ENCODE data around the gene RFLNA. TPM values are rescaled to one million over a fixed set of nuclear protein-coding genes. Genes with fewer than 3 reads are reported as not detected.

Gene RFLNA
- total and polyA plus RNA-seq, 2 experiments from 2014 or later, result 3.9 to 20.4 TPM

DNA sequence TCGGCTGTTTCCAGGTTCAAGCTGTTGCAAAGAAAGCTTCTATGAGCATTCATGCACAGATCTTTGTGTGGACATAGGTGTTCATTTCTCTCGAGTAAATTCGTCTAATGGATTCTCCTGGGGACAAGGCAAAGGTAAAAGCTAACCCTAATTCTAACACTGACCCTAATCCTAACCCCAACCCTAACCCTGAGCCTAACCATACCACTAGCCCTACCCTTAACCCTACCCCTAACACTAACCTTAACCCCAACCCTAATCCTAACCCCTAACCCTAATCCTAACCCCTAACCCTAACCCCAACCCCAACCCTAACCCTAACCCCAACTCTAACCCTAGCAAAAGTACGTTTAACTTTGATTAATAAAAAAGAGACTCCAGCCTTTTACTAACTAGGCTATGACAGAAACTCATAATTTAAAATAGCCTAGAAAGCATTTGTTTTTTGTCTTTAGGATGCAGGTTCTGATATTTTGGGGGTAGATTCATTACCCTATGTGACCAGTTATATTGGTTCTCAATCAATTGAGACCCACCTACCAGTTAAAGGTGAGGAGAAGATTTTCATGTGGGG, 27.6 kb upstream of the RFLNA start:
- H3K27ac Mint-ChIP-seq, result no peak overlapping the region
- H3K9me3 Mint-ChIP-seq, result peaks cover 9% of the 10 kb centered on the region
- H3K27me3 Mint-ChIP-seq (ENCODE audit: insufficient read depth, low read depth, poor library complexity), result peaks cover 3% of the 10 kb centered on the region
- no peaks in the 10 kb centered on the region for H3K36me3 ChIP-seq (ENCODE audit: insufficient read depth)
- no peak overlapping the region for H3K4me3 ChIP-seq
- H3K27me3 ChIP-seq (ENCODE audit: insufficient read depth), result no peaks in the 10 kb centered on the region
- no peak overlapping the region for H3K4me3 Mint-ChIP-seq
- no peak overlapping the region for H3K4me2 ChIP-seq
- no peaks in the 10 kb centered on the region for H3F3A ChIP-seq (replicated peaks; ENCODE audit: low read depth)
- H4K20me1 ChIP-seq (replicated peaks; ENCODE audit: insufficient read depth), result no peaks in the 10 kb centered on the region
- TF ChIP-seq, protein P1, sequence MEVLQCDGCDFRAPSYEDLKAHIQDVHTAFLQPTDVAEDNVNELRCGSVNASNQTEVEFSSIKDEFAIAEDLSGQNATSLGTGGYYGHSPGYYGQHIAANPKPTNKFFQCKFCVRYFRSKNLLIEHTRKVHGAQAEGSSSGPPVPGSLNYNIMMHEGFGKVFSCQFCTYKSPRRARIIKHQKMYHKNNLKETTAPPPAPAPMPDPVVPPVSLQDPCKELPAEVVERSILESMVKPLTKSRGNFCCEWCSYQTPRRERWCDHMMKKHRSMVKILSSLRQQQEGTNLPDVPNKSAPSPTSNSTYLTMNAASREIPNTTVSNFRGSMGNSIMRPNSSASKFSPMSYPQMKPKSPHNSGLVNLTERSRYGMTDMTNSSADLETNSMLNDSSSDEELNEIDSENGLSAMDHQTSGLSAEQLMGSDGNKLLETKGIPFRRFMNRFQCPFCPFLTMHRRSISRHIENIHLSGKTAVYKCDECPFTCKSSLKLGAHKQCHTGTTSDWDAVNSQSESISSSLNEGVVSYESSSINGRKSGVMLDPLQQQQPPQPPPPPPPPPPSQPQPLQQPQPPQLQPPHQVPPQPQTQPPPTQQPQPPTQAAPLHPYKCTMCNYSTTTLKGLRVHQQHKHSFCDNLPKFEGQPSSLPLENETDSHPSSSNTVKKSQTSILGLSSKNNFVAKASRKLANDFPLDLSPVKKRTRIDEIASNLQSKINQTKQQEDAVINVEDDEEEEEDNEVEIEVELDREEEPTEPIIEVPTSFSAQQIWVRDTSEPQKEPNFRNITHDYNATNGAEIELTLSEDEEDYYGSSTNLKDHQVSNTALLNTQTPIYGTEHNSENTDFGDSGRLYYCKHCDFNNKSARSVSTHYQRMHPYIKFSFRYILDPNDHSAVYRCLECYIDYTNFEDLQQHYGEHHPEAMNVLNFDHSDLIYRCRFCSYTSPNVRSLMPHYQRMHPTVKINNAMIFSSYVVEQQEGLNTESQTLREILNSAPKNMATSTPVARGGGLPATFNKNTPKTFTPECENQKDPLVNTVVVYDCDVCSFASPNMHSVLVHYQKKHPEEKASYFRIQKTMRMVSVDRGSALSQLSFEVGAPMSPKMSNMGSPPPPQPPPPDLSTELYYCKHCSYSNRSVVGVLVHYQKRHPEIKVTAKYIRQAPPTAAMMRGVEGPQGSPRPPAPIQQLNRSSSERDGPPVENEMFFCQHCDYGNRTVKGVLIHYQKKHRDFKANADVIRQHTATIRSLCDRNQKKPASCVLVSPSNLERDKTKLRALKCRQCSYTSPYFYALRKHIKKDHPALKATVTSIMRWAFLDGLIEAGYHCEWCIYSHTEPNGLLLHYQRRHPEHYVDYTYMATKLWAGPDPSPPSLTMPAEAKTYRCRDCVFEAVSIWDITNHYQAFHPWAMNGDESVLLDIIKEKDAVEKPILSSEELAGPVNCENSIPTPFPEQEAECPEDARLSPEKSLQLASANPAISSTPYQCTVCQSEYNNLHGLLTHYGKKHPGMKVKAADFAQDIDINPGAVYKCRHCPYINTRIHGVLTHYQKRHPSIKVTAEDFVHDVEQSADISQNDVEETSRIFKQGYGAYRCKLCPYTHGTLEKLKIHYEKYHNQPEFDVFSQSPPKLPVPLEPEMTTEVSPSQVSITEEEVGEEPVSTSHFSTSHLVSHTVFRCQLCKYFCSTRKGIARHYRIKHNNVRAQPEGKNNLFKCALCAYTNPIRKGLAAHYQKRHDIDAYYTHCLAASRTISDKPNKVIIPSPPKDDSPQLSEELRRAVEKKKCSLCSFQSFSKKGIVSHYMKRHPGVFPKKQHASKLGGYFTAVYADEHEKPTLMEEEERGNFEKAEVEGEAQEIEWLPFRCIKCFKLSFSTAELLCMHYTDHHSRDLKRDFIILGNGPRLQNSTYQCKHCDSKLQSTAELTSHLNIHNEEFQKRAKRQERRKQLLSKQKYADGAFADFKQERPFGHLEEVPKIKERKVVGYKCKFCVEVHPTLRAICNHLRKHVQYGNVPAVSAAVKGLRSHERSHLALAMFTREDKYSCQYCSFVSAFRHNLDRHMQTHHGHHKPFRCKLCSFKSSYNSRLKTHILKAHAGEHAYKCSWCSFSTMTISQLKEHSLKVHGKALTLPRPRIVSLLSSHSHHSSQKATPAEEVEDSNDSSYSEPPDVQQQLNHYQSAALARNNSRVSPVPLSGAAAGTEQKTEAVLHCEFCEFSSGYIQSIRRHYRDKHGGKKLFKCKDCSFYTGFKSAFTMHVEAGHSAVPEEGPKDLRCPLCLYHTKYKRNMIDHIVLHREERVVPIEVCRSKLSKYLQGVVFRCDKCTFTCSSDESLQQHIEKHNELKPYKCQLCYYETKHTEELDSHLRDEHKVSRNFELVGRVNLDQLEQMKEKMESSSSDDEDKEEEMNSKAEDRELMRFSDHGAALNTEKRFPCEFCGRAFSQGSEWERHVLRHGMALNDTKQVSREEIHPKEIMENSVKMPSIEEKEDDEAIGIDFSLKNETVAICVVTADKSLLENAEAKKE (CRISPR knock-in tag; IDR thresholded peaks at IDR 0.05), result no peak
- TF ChIP-seq ZNF114 (CRISPR knock-in tag; IDR thresholded peaks at IDR 0.05) (no peak), EZH2phosphoT487 (IDR thresholded peaks at IDR 0.05; ENCODE audit: unreplicated experiment) (no peak), CREB1 (CRISPR knock-in tag; IDR thresholded peaks at IDR 0.05; ENCODE audit: low read depth) (no peak), NANOG (IDR thresholded peaks at IDR 0.05; ENCODE audit: borderline replicate concordance) (no peak), POLR2AphosphoS5 (IDR thresholded peaks at IDR 0.05; ENCODE audit: low read depth) (no peak), EZH2 (IDR thresholded peaks at IDR 0.05; ENCODE audit: low read depth, unreplicated experiment) (no peak), STAT1 (IDR thresholded peaks at IDR 0.05; ENCODE audit: unreplicated experiment) (no peak), ZNF331 (CRISPR knock-in tag; IDR thresholded peaks at IDR 0.05; ENCODE audit: low read depth) (no peak), JUNB (IDR thresholded peaks at IDR 0.05; ENCODE audit: unreplicated experiment) (no peak)
- TF ChIP-seq, protein P2, sequence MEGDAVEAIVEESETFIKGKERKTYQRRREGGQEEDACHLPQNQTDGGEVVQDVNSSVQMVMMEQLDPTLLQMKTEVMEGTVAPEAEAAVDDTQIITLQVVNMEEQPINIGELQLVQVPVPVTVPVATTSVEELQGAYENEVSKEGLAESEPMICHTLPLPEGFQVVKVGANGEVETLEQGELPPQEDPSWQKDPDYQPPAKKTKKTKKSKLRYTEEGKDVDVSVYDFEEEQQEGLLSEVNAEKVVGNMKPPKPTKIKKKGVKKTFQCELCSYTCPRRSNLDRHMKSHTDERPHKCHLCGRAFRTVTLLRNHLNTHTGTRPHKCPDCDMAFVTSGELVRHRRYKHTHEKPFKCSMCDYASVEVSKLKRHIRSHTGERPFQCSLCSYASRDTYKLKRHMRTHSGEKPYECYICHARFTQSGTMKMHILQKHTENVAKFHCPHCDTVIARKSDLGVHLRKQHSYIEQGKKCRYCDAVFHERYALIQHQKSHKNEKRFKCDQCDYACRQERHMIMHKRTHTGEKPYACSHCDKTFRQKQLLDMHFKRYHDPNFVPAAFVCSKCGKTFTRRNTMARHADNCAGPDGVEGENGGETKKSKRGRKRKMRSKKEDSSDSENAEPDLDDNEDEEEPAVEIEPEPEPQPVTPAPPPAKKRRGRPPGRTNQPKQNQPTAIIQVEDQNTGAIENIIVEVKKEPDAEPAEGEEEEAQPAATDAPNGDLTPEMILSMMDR (conservative IDR thresholded peaks at IDR 0.05; ENCODE audit: low read depth in 2 of 2), result no peak
- TF ChIP-seq, protein P3, sequence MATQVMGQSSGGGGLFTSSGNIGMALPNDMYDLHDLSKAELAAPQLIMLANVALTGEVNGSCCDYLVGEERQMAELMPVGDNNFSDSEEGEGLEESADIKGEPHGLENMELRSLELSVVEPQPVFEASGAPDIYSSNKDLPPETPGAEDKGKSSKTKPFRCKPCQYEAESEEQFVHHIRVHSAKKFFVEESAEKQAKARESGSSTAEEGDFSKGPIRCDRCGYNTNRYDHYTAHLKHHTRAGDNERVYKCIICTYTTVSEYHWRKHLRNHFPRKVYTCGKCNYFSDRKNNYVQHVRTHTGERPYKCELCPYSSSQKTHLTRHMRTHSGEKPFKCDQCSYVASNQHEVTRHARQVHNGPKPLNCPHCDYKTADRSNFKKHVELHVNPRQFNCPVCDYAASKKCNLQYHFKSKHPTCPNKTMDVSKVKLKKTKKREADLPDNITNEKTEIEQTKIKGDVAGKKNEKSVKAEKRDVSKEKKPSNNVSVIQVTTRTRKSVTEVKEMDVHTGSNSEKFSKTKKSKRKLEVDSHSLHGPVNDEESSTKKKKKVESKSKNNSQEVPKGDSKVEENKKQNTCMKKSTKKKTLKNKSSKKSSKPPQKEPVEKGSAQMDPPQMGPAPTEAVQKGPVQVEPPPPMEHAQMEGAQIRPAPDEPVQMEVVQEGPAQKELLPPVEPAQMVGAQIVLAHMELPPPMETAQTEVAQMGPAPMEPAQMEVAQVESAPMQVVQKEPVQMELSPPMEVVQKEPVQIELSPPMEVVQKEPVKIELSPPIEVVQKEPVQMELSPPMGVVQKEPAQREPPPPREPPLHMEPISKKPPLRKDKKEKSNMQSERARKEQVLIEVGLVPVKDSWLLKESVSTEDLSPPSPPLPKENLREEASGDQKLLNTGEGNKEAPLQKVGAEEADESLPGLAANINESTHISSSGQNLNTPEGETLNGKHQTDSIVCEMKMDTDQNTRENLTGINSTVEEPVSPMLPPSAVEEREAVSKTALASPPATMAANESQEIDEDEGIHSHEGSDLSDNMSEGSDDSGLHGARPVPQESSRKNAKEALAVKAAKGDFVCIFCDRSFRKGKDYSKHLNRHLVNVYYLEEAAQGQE (IDR thresholded peaks at IDR 0.05; ENCODE audit: unreplicated experiment), result no peak
- TF ChIP-seq, protein P4, sequence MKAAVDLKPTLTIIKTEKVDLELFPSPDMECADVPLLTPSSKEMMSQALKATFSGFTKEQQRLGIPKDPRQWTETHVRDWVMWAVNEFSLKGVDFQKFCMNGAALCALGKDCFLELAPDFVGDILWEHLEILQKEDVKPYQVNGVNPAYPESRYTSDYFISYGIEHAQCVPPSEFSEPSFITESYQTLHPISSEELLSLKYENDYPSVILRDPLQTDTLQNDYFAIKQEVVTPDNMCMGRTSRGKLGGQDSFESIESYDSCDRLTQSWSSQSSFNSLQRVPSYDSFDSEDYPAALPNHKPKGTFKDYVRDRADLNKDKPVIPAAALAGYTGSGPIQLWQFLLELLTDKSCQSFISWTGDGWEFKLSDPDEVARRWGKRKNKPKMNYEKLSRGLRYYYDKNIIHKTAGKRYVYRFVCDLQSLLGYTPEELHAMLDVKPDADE (IDR thresholded peaks at IDR 0.05), result no peak
- 0 out of 2 replicates have a peak, but pooled peaks cover 3% of the 10 kb centered on the region for H3K9me2 ChIP-seq (ENCODE audit: insufficient read depth)
- peaks cover 8% of the 10 kb centered on the region; the same call in 2 of the 3 replicates for H3K4me1 Mint-ChIP-seq
- no peaks in the 10 kb centered on the region for H3K79me2 ChIP-seq (replicated peaks; ENCODE audit: insufficient read depth)
- no peak for DNase-seq (ENCODE audit: low spot score)
- ATAC-seq, result no peak
- H3K36me3 Mint-ChIP-seq (ENCODE audit: low read depth), result no peaks in the 10 kb centered on the region
- no peaks in the 10 kb centered on the region for H3K4me1 ChIP-seq (ENCODE audit: insufficient read depth)
- H2AFZ ChIP-seq, result no peak overlapping the region
- no peak overlapping the region for H3K27ac ChIP-seq (ENCODE audit: low read depth)

Data from GM23338 (cell line).